ENCODE results near the gene ZYG11B.

DNA sequence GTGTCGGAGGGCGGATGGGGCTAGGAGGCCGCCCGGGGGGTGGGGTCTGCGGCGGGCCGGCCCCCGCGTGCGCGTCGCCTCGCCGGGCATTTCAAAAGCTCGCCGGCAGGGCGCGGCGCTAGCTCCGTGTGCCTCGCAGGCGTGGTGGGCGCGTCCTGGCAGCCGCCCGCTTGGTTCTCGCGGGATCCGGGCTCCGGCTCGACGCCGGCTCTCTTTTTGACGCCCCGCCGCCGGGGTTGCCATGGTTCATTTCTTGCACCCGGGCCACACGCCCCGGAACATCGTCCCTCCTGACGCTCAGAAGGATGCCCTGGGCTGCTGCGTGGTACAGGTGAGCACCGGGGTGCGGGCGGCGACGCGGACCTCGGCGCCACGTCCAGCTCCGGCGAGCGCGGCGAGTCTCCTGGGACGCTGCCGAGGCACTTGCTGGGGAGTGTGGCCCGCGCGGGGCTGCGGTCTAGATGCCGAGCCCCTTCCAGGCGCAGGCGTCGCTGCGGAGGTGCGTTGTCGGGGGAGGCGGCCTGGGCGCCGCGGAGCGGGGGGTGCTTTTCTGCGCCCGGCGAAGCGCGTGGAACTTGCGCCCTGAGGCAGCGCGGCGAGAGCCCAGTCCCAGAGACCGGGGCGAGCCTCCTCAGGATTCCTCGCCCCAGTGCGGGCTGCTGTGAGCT, 116.5 kb downstream of the ZYG11B start, which contains the start of gene ZYG11A:
- TF ChIP-seq, protein P1, sequence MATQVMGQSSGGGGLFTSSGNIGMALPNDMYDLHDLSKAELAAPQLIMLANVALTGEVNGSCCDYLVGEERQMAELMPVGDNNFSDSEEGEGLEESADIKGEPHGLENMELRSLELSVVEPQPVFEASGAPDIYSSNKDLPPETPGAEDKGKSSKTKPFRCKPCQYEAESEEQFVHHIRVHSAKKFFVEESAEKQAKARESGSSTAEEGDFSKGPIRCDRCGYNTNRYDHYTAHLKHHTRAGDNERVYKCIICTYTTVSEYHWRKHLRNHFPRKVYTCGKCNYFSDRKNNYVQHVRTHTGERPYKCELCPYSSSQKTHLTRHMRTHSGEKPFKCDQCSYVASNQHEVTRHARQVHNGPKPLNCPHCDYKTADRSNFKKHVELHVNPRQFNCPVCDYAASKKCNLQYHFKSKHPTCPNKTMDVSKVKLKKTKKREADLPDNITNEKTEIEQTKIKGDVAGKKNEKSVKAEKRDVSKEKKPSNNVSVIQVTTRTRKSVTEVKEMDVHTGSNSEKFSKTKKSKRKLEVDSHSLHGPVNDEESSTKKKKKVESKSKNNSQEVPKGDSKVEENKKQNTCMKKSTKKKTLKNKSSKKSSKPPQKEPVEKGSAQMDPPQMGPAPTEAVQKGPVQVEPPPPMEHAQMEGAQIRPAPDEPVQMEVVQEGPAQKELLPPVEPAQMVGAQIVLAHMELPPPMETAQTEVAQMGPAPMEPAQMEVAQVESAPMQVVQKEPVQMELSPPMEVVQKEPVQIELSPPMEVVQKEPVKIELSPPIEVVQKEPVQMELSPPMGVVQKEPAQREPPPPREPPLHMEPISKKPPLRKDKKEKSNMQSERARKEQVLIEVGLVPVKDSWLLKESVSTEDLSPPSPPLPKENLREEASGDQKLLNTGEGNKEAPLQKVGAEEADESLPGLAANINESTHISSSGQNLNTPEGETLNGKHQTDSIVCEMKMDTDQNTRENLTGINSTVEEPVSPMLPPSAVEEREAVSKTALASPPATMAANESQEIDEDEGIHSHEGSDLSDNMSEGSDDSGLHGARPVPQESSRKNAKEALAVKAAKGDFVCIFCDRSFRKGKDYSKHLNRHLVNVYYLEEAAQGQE (IDR thresholded peaks at IDR 0.05; ENCODE audit: insufficient read depth in 1 of 2, low read depth in 2 of 2, low read length in 2 of 2) = no peak
- no peak for TF ChIP-seq POLR2AphosphoS5 (IDR thresholded peaks at IDR 0.05; ENCODE audit: low read depth, low read length)

Measured in PFSK-1 (cell line).